GM12872 (cell line): ENCODE data around the gene ASB18.

ENCODE experiments used
- TF ChIP-seq, protein P1 (sequence below): IDR thresholded peaks from 3 replicates; pipeline ENCODE4 v1.5.1; 2011; ENCODE audit warnings: low read depth, mild to moderate bottlenecking, low read length, moderate library complexity; ENCODE audit not compliant: insufficient read depth

ASB18 gene

DNA sequence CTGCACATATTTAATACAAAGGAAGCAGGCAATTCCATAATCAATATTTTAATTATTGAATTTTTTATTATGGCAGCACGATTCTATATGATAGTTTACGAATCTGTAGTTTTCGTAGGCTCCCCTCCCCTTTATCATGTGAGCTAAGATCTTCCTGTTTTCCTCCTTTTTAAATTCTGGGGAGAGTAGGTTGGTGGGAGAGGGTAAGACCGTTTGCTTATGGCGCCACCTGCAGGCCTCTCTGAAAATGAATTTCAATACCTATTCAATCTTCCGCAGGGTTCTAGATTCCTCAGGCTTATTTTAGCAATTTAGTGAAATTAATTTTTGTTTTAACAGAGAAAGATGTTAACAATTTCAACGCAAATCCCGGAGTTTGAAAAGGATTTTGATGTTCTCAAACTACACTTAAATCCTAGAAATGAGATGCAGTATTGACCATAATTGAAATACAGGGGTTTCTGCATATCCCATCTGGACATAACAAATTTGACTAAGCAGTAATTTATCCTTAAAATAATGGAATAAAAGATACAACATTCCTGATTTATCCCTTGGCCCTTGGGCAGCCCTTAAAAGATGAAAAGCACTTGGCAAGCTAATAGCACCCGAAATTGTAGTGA, 83.3 kb downstream of the ASB18 start:
- TF ChIP-seq, protein P1, sequence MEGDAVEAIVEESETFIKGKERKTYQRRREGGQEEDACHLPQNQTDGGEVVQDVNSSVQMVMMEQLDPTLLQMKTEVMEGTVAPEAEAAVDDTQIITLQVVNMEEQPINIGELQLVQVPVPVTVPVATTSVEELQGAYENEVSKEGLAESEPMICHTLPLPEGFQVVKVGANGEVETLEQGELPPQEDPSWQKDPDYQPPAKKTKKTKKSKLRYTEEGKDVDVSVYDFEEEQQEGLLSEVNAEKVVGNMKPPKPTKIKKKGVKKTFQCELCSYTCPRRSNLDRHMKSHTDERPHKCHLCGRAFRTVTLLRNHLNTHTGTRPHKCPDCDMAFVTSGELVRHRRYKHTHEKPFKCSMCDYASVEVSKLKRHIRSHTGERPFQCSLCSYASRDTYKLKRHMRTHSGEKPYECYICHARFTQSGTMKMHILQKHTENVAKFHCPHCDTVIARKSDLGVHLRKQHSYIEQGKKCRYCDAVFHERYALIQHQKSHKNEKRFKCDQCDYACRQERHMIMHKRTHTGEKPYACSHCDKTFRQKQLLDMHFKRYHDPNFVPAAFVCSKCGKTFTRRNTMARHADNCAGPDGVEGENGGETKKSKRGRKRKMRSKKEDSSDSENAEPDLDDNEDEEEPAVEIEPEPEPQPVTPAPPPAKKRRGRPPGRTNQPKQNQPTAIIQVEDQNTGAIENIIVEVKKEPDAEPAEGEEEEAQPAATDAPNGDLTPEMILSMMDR, result peak; percentile 54; the same call in 2 of the 3 replicates

DNA sequence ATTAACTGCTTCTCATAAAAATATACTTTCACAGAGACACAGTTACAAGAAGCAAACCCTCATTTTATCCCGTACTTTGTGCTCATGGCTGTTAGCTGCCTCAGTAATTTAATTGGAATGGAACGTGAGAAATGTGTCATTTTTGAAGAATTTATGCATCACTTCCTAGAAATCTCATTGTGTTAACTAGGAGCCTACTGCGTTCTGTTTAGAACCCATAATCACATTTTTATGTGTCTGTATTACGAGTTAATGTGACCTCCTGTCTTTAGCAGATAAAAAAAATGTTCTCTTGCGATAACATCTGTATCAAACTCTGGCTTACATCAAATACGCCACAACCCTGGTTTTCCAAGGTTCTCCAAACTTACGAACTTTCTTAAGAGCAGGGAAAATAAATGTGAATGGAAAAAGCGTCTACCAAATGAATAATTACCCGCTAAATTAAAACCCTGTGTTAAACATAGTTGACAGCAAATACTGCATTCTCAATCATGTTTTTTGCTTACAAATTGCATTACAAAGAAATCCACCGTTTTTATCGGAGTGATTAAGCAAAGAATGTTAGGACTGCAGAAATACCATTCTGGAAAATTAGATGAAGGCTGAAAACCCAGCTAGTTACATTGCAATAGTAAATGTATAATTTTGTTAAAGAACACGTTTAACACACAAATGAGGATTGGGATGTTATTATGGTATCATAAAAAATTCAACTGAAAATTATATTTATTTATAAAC, 84.0 kb downstream of the ASB18 start:
- TF ChIP-seq, protein P1, result no peak

DNA sequence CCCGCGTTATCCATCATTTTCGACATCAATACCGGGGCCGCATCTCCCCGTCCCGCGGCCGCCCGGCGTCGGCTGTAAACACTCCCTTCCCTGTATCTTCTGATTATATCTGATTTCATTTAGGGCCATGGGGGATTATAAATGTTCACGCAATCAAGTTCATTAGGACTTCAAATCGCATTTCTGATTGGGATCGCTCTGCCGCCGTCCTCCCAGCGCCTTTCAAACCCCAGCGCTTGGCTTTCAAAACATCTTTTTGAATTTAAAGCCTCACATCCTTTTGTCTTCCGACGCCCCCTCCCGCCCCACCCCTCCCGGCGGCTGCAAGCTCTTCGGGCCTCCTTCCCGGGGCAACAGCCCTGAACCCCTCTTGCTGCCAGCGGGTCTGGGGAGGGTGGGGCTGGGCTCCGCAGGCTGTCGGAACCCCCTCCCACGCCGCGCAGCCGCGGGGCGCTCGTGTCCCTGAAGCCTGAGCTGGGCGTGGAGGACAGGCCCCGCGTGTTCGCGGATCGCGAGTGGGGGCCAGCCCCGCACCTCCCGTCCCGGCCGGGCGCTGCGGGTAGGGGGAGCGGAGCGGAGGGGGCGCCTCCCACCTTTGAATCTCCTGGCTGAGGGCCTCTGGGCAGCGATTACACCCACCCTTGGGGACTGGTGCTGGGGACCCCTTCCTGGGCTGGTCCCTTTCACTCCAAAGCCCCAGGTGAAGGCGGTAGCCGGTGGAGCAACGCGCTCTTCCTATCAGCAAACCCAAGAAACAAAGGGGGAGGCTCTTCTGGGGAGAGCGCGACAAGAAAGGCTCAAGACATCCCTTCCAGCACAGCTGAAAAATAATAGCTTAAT, 84.8 kb downstream of the ASB18 start:
- TF ChIP-seq, protein P1, result no peak

DNA sequence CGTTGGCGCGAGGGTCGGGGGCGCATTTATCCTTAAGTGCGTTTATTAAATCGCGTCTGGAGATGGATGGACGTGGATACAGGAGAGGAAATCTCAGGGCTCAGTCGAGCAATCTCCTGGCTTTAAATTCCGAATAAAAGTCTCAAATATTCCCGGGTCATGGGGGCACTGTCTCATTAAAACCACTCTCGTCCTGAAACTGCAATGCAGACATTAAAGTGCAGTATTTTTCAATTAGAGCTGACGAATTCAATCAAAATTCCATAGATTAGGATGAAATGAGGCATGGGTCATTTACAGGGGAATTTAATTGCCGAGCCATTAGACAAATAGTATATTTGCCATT, 85.3 kb downstream of the ASB18 start:
- TF ChIP-seq, protein P1, result no peak

DNA sequence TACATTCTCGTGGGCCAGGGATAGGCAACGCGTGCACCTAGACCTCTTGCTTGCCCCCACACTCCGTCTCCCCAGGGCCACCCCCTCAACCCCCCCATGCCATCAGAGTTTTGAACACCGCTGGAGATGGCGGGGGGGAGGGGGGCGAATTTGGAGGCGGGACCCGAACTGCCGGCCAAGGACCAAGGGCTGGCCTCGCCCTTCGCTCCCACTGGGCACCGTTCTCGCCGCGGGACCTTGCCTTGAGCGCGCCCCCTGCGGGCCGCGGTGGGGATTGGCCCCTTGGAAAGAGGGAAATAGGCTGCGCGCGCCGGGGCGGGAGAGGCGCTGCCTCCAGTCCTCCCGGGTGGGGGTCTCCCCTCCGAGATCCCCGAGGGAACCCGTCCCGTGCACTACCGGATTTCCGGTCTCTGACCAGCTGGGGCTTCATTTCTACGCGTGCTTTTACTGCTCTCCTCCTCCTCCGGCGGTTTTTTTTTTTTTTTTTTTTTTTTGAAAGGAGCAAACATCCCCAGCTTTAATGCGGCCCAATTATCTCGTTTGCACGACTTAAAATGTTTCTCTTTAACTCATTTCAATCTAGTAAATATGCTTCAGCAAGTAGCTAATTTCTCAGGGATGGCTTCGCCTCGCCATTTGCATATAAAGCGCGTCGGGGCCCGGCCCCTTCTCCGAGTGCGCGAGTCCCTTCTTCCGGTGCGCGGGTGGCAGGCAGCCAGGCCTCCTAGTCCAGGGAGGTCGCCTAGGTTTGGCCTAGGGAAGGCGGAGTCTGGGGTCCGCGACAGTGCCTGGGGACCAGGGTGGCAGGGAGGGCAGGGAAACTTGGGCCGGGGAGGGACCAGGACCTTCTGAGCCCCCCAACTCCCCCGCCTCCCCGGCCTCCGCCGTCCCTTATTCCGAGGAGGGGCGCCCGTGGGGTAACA, 86.0 kb downstream of the ASB18 start:
- TF ChIP-seq, protein P1, result peak; percentile 65

DNA sequence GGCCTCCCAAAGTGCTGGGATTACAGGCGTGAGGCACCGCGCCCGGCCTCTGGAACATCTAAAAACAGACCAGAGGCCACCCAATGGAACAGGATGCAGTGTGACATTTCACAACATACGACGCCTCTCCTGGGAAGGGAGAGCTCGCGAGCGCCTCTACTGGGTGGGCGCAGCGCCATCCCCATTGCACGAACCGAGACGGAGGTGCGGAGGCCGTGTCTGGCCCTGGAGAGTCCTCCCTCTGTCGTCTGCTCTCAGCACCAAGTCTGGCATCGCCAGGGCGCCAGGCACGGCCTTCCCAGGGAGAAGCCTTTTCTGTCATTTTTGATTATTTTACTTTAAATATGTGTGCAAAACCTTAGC, 86.6 kb downstream of the ASB18 start:
- TF ChIP-seq, protein P1, result peak; percentile 44
